MCF 10A (cell line): ENCODE data around the gene ENTPD5. TPM values are rescaled to one million over a fixed set of nuclear protein-coding genes. Genes with fewer than 3 reads are reported as not detected.
"Not testable (repeated sequence)": the region's sequence is repeated elsewhere in the genome, so short reads cannot be mapped to it uniquely, and the experiment has no call there.

ENCODE experiments used
- BruUV-seq: library from RNA; stranded (reverse); fragments of 400-500 nt; replicated peaks from 2 replicates; lab custom pipeline; 2021; lab: Mats Ljungman, UMichigan
- CTCF ChIA-PET: fragments of 300-600 bp; sonication (Branson Sonifier 250); formaldehyde crosslinking; extraction: SDS; loops from one replicate; lab custom pipeline; 2021; ENCODE audit warnings: antibody characterized with exemption, inconsistent platforms; lab: Yijun Ruan, JAX
- POLR2A ChIA-PET: fragments of 300-600, 350-650 bp; sonication (Branson Sonifier 250); formaldehyde crosslinking; extraction: SDS; loops from one replicate; lab custom pipeline; 2020; ENCODE audit warnings: antibody characterized with exemption, inconsistent platforms; lab: Yijun Ruan, JAX
- DNase-seq: peaks from one replicate; pipeline ENCODE4 v3.0.0-alpha.2; 2018; ENCODE audit not compliant: unreplicated experiment
- H3K27ac Mint-ChIP-seq: one replicate; pipeline ENCODE4 v1.8.0; 2022; ENCODE audit warnings: mild to moderate bottlenecking, low read depth, mixed read lengths; ENCODE audit not compliant: unreplicated experiment
- H3K27me3 Mint-ChIP-seq: one replicate; pipeline ENCODE4 v1.8.0; 2022; ENCODE audit warnings: mixed read lengths; ENCODE audit not compliant: insufficient read depth, unreplicated experiment
- H3K36me3 Mint-ChIP-seq: one replicate; pipeline ENCODE4 v1.8.0; 2022; ENCODE audit warnings: mild to moderate bottlenecking, moderate library complexity, mixed read lengths; ENCODE audit not compliant: insufficient read depth, unreplicated experiment
- H3K4me1 Mint-ChIP-seq: one replicate; pipeline ENCODE4 v1.8.0; 2022; ENCODE audit warnings: mixed read lengths; ENCODE audit not compliant: insufficient read depth, unreplicated experiment
- H3K4me3 Mint-ChIP-seq: one replicate; pipeline ENCODE4 v1.8.0; 2022; ENCODE audit warnings: mild to moderate bottlenecking, moderate library complexity, mixed read lengths; ENCODE audit not compliant: unreplicated experiment
- H3K9me3 Mint-ChIP-seq: one replicate; pipeline ENCODE4 v1.8.0; 2022; ENCODE audit warnings: mixed read lengths; ENCODE audit not compliant: unreplicated experiment
- CTCF ChIP-seq: fragments of 200-600 bp; IDR thresholded peaks from one replicate; pipeline ENCODE4 v1.8.0; 2022; ENCODE audit warnings: antibody characterized with exemption, mild to moderate bottlenecking; ENCODE audit not compliant: unreplicated experiment
- intact Hi-C: fragments of 100-400 bp; cut with micrococcal nuclease; formaldehyde crosslinking; loops from 2 replicates; pipeline ENCODE4 v1.14.1; 2022
- total RNA-seq: library from RNA; stranded (reverse); gene quantifications from 2 replicates; pipeline ENCODE4 v1.2.3, GENCODE V29; 2022

The ENTPD5 gene
- total RNA-seq, 1 experiment from 2014 or later: 13.9 TPM

- H3K4me3 Mint-ChIP-seq: no peak overlapping the region
- TF ChIP-seq CTCF: no peak
- intact Hi-C loops: no loop called here
- no peaks in the 10 kb centered on the region for H3K4me1 Mint-ChIP-seq
- no peaks in the 10 kb centered on the region for H3K9me3 Mint-ChIP-seq
- BruUV-seq: no TSS peak
- peaks cover 25% of the 10 kb centered on the region for H3K36me3 Mint-ChIP-seq
- ChIA-PET POLR2A (interaction anchor here (1.2 kb wide), 1 partner anchor 37 kb away, joined by 3 read pairs; no protein-coding TSS in a partner anchor), CTCF (interaction anchor here (0.6 kb wide), 1 partner anchor 38 kb away, joined by 3 read pairs; no protein-coding TSS in a partner anchor)
- H3K27me3 Mint-ChIP-seq: no peaks in the 10 kb centered on the region
- DNase-seq: no peak
- no peak overlapping the region for H3K27ac Mint-ChIP-seq
Measured at GRCh38 chr14:73997108-73997943, 21.8 kb downstream of the ENTPD5 start.

- no peak for TF ChIP-seq CTCF
- Mint-ChIP-seq H3K9me3 (no peaks in the 10 kb centered on the region), H3K27me3 (no peaks in the 10 kb centered on the region), H3K4me1 (no peaks in the 10 kb centered on the region), H3K27ac (no peak overlapping the region), H3K4me3 (no peak overlapping the region), H3K36me3 (peaks cover 31% of the 10 kb centered on the region)
- DNase-seq: no peak
- POLR2A ChIA-PET: interaction anchor here (1.2 kb wide), 1 partner anchor 36 kb away, joined by 3 read pairs; no protein-coding TSS in a partner anchor
- CTCF ChIA-PET: no interaction called here
- intact Hi-C loops: no loop called here
- no TSS peak for BruUV-seq
Measured at GRCh38 chr14:73996731-73997107, 22.4 kb downstream of the ENTPD5 start.

DNA sequence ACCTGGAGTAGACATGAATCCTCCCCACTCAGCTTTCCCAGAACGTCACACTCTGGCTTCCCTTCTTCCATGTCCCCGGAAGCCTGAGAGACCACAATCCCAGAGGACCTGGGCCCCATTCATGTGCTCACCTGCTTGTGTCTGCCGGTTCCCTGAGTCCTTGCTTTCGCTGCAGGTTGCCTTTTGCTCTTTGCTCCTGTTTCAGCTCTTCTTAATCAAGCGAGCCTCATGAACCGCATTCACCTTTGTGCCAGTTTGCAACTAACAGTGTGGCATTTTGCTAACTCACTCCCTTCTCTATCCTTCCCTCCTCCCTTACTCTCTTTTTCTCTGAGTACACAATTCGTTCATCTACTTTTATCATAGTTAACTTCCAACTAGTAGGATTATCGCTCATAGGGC is 23.1 kb downstream of the ENTPD5 start:
- CTCF ChIA-PET: interaction anchor here (0.6 kb wide), 1 partner anchor 143 kb away, joined by 3 read pairs; no protein-coding TSS in a partner anchor
- intact Hi-C loops: no loop called here
- POLR2A ChIA-PET: interaction anchor here (0.6 kb wide), 1 partner anchor 33 kb away, joined by 3 read pairs; no protein-coding TSS in a partner anchor
- Mint-ChIP-seq H3K27ac (peak overlapping the region; percentile 8), H3K27me3 (no peaks in the 10 kb centered on the region), H3K36me3 (peaks cover 28% of the 10 kb centered on the region), H3K9me3 (no peaks in the 10 kb centered on the region), H3K4me1 (no peaks in the 10 kb centered on the region), H3K4me3 (no peak overlapping the region)
- no peak for TF ChIP-seq CTCF
- DNase-seq: no peak
- no TSS peak for BruUV-seq

GRCh38 chr14:73994926-73995325 is 24.2 kb downstream of the ENTPD5 start:
- CTCF ChIA-PET, POLR2A ChIA-PET, H3K9me3 Mint-ChIP-seq, H3K4me3 Mint-ChIP-seq, DNase-seq, H3K27me3 Mint-ChIP-seq, intact Hi-C loops, BruUV-seq, H3K4me1 Mint-ChIP-seq: not testable (repeated sequence)
- Mint-ChIP-seq H3K27ac (peak overlapping the region; percentile 35), H3K36me3 (peaks cover 18% of the 10 kb centered on the region)
